GM19468 (cell line): ENCODE measurements around the gene WEE2.
"Not testable (repeated sequence)": the region's sequence is repeated elsewhere in the genome, so short reads cannot be mapped to it uniquely, and the experiment has no call there.

ENCODE experiments used
- ATAC-seq: cut with Tn5 transposase; IDR thresholded peaks from one replicate; pipeline ENCODE4 v1.9.1; 2021; ENCODE audit warnings: mild to moderate bottlenecking, moderate library complexity, moderate number of reproducible peaks; ENCODE audit not compliant: unreplicated experiment; ENCODE audit errors: extremely low read depth

Gene WEE2

DNA sequence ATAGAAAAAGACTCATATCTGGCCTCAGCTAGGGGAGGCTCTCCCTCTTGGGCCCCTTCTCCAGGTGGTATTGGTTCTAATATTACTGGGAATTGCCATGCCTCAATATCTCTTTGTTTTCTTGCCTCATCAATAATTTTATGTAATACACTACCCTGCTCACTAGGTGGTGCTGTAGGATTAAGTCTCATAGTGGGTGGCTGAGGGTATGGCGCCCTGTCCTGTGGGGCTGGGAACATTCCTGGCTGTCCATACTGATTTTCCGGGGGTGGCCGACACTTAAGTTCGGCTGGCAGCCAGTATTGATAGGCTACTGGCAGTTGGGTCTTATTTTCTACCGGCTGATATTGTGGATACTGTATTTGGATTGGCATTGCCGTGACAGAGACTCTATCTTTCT is 46.8 kb downstream of the WEE2 start:
- no peak for ATAC-seq

DNA sequence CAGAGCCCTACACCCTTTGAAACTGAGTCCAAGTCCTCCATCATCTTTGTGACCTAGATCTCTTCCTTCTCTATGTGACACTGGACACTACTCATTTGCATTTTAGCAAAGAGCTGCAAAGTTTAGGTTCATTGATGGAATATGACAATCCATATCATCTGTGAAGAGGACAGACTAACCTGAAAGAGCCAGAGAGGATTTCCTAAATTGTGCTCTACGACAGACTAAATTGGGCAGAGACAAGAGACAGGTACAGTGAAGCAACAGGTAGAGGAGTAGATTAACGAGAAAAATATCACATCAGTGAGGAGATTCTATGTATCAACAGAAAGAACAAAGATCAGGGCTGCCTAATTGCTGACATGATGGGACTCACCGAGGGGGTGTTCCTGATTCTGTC is 55.6 kb downstream of the WEE2 start, which contains the start of gene TAS2R3:
Gene TAS2R3, plus strand, starts transcription at position 301 of the 400 bp plus-strand sequence. Its CDS starts 62 bp downstream, at position 363.
- ATAC-seq = no peak

DNA sequence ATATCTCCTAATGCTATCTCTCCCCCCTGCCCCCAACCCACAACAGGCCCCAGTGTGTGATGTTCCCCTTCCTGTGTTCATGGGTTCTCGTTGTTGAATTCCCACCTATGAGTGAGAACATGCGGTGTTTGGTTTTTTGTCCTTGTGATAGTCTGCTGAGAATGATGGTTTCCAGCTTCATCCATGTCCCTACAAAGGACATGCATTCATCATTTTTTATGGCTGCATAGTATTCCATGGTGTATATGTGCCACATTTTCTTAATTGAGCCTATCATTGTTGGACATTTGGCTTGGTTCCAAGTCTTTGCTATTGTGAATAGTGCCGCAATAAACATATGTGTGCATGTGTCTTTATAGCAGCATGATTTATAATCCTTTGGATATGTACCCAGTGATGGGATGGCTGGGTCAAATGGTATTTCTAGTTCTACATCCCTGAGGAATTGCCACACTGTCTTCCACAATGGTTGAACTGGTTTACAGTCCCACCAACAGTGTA is 62.0 kb downstream of the WEE2 start:
- ATAC-seq = not testable (repeated sequence)

DNA sequence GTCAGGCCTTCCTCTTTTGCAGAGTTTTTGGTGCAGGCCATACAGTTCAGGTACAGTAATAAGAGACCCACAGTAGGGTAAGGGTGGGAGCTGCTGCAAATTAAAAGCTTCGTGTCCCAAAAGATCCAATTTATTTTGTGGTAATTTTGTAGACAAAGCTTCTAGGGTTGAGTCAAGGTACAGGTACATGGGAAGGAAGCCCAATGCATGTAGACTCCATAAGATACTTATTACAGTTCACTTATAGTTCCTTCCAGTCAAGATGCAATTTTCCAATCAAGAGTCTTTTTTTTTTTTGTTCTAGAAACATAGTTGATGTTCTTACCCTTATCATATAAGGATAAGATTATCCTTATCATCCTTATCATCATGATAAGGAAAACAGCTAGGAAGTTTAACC is 68.2 kb downstream of the WEE2 start, which contains the start of gene TAS2R4:
Gene TAS2R4, plus strand, starts transcription at position 301 of the 400 bp plus-strand sequence. CDS start 1,815 bp downstream, outside the sequence.
- no peak for ATAC-seq
